A549 (cell line): ENCODE results near the gene MED19.

Experiments
- CHD2 ChIP-seq: fragments of 150-350 bp; IDR thresholded peaks from 2 replicates; pipeline ENCODE4 v1.6.1; 2014; ENCODE audit warnings: low read length; ENCODE audit not compliant: partially characterized antibody
- CHD4 ChIP-seq: fragments of 200-600 bp; sonication (generic); IDR thresholded peaks from 2 replicates; pipeline ENCODE4 v1.6.1; 2016; ENCODE audit warnings: antibody characterized with exemption, mild to moderate bottlenecking, borderline replicate concordance
- CTCF ChIP-seq: fragments of >200 bp; sonication (Bioruptor Twin); formaldehyde crosslinking; IDR thresholded peaks from 3 replicates; pipeline ENCODE4 v1.5.1; 2016
- ELK1 ChIP-seq: fragments of 150-350 bp; IDR thresholded peaks from 2 replicates; pipeline ENCODE4 v1.6.1; 2014; ENCODE audit warnings: low read depth, mild to moderate bottlenecking, low read length
- ESRRA ChIP-seq: fragments of 150-350 bp; IDR thresholded peaks from 2 replicates; pipeline ENCODE4 v1.6.1; 2014; ENCODE audit warnings: mild to moderate bottlenecking, low read length, borderline replicate concordance
- KDM1A ChIP-seq: fragments of 200-600 bp; sonication (generic); IDR thresholded peaks from 2 replicates; pipeline ENCODE4 v1.6.1; 2016; ENCODE audit warnings: low read depth, mild to moderate bottlenecking
- MAX ChIP-seq: IDR thresholded peaks from 2 replicates; pipeline ENCODE4 v1.6.1; 2012
- NR3C1 ChIP-seq: fragments of >200 bp; sonication (Bioruptor Twin); formaldehyde crosslinking; IDR thresholded peaks from 3 replicates; pipeline ENCODE4 v1.6.1; 2017
- PBX3 ChIP-seq: IDR thresholded peaks from 2 replicates; pipeline ENCODE4 v1.6.1; 2012
- POLR2A ChIP-seq: IDR thresholded peaks from 2 replicates; pipeline ENCODE4 v1.6.1; 2012; ENCODE audit warnings: mild to moderate bottlenecking, low read length
- POLR2AphosphoS2 ChIP-seq: conservative IDR thresholded peaks from 2 replicates; pipeline ENCODE4 v1.6.1; 2012; ENCODE audit warnings: low read length, improper control_type of control experiment, inconsistent platforms
- RAD21 ChIP-seq, 2 experiments: fragments of >200 bp in 1 of 2; sonication (Bioruptor Twin) in 1 of 2; formaldehyde crosslinking in 1 of 2; IDR thresholded peaks in 1 of 2; conservative IDR thresholded peaks in 1 of 2; 2 replicates in 1 of 2; 3 replicates in 1 of 2; pipeline ENCODE4 v1.6.1; 2012 to 2018; ENCODE audit warnings: inconsistent platforms in 1 of 2
- RFX5 ChIP-seq: fragments of 450-650 bp; IDR thresholded peaks from 2 replicates; pipeline ENCODE4 v1.7.1; 2014; ENCODE audit warnings: antibody characterized with exemption, mild to moderate bottlenecking, moderate library complexity
- USF2 ChIP-seq: fragments of 450-650 bp; IDR thresholded peaks from 2 replicates; pipeline ENCODE4 v1.6.1; 2014; ENCODE audit warnings: antibody characterized with exemption

- TF ChIP-seq NR3C1 = no peak
- TF ChIP-seq MAX = no peak
- no peak for TF ChIP-seq CHD4
- peak; percentile 65 for TF ChIP-seq CTCF
- no peak for TF ChIP-seq KDM1A
- TF ChIP-seq ESRRA = no peak
- no peak for TF ChIP-seq POLR2A
- TF ChIP-seq PBX3 = no peak
- TF ChIP-seq ELK1 = no peak
- no peak for TF ChIP-seq RFX5
- TF ChIP-seq RAD21 (conservative IDR thresholded peaks at IDR 0.05 in 1 of 2, IDR thresholded peaks at IDR 0.05 in 1 of 2) = peak; percentile 67 to 68
- TF ChIP-seq POLR2AphosphoS2 = no peak
- TF ChIP-seq CHD2 = no peak
- TF ChIP-seq USF2 = no peak
Measured at GRCh38 chr11:57751676-57752253, 39.8 kb upstream of the MED19 start, which contains the start of gene BTBD18.
